ENCODE data around the gene NDUFS8. TPM values are rescaled to one million over a fixed set of nuclear protein-coding genes. Genes with fewer than 3 reads are reported as not detected.

Gene NDUFS8
- total and polyA plus RNA-seq, 2 of the 13 experiments (the other 11 are each of a cell fraction or from before 2014, with no cell fraction given): 96.7 to 158 TPM

DNA sequence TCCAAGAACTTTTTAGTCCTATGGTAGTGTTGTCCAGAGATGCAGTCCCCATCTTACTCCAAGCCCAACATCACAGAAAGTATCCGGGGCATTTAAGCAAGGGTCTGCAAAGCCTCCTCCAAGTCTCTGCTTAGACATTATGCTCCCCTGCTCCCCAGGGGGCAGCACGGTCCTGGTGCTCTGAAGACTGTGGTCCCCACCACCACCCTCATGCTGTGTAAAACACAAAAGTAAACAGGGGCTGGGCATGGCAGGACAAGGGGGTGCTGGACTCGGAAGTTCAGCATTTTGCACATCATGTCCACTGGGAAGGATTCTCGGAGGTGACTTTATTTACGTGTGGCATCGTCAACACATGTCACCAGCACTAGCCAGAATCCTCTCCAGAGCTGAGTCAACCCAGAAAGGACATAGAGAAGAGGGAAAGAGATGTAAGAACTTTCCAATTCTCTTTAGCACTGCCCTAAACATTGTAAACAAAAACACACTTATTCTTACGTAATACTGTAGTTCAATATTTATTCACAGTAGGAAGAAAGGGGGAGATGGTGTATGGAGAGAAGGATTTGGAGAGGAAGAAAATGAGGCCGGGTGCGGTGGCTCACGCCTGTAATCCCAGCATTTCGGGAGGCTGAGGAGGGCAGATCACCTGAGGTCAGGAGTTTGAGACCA, 46.0 kb downstream of the NDUFS8 start (continued):
- TF ChIP-seq, protein P1, sequence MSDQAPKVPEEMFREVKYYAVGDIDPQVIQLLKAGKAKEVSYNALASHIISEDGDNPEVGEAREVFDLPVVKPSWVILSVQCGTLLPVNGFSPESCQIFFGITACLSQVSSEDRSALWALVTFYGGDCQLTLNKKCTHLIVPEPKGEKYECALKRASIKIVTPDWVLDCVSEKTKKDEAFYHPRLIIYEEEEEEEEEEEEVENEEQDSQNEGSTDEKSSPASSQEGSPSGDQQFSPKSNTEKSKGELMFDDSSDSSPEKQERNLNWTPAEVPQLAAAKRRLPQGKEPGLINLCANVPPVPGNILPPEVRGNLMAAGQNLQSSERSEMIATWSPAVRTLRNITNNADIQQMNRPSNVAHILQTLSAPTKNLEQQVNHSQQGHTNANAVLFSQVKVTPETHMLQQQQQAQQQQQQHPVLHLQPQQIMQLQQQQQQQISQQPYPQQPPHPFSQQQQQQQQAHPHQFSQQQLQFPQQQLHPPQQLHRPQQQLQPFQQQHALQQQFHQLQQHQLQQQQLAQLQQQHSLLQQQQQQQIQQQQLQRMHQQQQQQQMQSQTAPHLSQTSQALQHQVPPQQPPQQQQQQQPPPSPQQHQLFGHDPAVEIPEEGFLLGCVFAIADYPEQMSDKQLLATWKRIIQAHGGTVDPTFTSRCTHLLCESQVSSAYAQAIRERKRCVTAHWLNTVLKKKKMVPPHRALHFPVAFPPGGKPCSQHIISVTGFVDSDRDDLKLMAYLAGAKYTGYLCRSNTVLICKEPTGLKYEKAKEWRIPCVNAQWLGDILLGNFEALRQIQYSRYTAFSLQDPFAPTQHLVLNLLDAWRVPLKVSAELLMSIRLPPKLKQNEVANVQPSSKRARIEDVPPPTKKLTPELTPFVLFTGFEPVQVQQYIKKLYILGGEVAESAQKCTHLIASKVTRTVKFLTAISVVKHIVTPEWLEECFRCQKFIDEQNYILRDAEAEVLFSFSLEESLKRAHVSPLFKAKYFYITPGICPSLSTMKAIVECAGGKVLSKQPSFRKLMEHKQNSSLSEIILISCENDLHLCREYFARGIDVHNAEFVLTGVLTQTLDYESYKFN (CRISPR knock-in tag; conservative IDR thresholded peaks at IDR 0.05): 0 out of 2 replicates have a peak, but pooled peaks have one; percentile 39
- TF ChIP-seq RAD21 (CRISPR knock-in tag; IDR thresholded peaks at IDR 0.05) (peak; percentile 48), CEBPG (CRISPR knock-in tag; IDR thresholded peaks at IDR 0.05) (peak; percentile 49), CCDC6 (CRISPR knock-in tag; IDR thresholded peaks at IDR 0.05) (peak; percentile 65; the same call in 1 of the 2 replicates), TARDBP (CRISPR knock-in tag; IDR thresholded peaks at IDR 0.05) (peak; percentile 55; the same call in 1 of the 2 replicates), CEBPB (IDR thresholded peaks at IDR 0.05; ENCODE audit: borderline replicate concordance, low read depth, low read length) (peak; percentile 73; the same call in 1 of the 2 replicates), KLF9 (CRISPR knock-in tag; IDR thresholded peaks at IDR 0.05; ENCODE audit: low read depth) (no peak), SOX6 (IDR thresholded peaks at IDR 0.05) (no peak), SOX6 (CRISPR knock-in tag; IDR thresholded peaks at IDR 0.05) (peak; percentile 44), SAP130 (CRISPR knock-in tag; IDR thresholded peaks at IDR 0.05; ENCODE audit: low read depth) (peak; percentile 36), TBX2 (CRISPR knock-in tag; IDR thresholded peaks at IDR 0.05; ENCODE audit: borderline replicate concordance) (no peak), FOXA3 (CRISPR knock-in tag; IDR thresholded peaks at IDR 0.05) (peak; percentile 80), ZKSCAN5 (CRISPR knock-in tag; IDR thresholded peaks at IDR 0.05) (0 out of 2 replicates have a peak, but pooled peaks have one; percentile 19), SMC3 (IDR thresholded peaks at IDR 0.05; ENCODE audit: low read length) (peak; percentile 64)
- TF ChIP-seq, protein P2, sequence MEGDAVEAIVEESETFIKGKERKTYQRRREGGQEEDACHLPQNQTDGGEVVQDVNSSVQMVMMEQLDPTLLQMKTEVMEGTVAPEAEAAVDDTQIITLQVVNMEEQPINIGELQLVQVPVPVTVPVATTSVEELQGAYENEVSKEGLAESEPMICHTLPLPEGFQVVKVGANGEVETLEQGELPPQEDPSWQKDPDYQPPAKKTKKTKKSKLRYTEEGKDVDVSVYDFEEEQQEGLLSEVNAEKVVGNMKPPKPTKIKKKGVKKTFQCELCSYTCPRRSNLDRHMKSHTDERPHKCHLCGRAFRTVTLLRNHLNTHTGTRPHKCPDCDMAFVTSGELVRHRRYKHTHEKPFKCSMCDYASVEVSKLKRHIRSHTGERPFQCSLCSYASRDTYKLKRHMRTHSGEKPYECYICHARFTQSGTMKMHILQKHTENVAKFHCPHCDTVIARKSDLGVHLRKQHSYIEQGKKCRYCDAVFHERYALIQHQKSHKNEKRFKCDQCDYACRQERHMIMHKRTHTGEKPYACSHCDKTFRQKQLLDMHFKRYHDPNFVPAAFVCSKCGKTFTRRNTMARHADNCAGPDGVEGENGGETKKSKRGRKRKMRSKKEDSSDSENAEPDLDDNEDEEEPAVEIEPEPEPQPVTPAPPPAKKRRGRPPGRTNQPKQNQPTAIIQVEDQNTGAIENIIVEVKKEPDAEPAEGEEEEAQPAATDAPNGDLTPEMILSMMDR (CRISPR knock-in tag; IDR thresholded peaks at IDR 0.05): peak; percentile 80
- TF ChIP-seq, protein P3, sequence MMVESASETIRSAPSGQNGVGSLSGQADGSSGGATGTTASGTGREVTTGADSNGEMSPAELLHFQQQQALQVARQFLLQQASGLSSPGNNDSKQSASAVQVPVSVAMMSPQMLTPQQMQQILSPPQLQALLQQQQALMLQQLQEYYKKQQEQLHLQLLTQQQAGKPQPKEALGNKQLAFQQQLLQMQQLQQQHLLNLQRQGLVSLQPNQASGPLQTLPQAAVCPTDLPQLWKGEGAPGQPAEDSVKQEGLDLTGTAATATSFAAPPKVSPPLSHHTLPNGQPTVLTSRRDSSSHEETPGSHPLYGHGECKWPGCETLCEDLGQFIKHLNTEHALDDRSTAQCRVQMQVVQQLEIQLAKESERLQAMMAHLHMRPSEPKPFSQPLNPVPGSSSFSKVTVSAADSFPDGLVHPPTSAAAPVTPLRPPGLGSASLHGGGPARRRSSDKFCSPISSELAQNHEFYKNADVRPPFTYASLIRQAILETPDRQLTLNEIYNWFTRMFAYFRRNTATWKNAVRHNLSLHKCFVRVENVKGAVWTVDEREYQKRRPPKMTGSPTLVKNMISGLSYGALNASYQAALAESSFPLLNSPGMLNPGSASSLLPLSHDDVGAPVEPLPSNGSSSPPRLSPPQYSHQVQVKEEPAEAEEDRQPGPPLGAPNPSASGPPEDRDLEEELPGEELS (CRISPR knock-in tag; IDR thresholded peaks at IDR 0.05): peak; percentile 34; the same call in 1 of the 2 replicates
- TF ChIP-seq, protein P4, sequence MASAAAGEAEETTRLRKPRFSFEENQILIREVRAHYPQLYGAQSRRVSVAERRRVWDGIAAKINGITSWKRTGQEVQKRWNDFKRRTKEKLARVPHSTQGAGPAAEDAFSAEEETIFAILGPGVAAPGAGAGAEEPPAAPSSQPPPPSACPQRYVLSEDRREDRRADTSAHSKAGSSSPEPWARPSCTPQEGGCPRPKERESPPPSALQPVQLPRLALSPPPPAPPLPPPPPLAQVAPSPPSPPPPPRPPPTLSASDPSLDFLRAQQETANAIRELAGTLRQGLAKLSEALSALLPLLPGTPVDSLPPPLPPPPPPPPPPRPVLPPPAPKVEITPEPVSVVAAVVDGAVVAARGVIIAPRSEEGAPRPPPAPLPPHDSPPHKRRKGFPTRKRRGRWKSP (CRISPR knock-in tag; IDR thresholded peaks at IDR 0.05): 0 out of 2 replicates have a peak, but pooled peaks have one; percentile 46
- TF ChIP-seq, protein P5, sequence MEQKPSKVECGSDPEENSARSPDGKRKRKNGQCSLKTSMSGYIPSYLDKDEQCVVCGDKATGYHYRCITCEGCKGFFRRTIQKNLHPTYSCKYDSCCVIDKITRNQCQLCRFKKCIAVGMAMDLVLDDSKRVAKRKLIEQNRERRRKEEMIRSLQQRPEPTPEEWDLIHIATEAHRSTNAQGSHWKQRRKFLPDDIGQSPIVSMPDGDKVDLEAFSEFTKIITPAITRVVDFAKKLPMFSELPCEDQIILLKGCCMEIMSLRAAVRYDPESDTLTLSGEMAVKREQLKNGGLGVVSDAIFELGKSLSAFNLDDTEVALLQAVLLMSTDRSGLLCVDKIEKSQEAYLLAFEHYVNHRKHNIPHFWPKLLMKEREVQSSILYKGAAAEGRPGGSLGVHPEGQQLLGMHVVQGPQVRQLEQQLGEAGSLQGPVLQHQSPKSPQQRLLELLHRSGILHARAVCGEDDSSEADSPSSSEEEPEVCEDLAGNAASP (CRISPR knock-in tag; IDR thresholded peaks at IDR 0.05; ENCODE audit: borderline replicate concordance): 0 out of 2 replicates have a peak, but pooled peaks have one; percentile 11
